ENCODE results near the gene CREB3L4.

GRCh38 chr1:154019269-154019668 is 51.6 kb downstream of the CREB3L4 start:
- no peak for TF ChIP-seq SMC3 (IDR thresholded peaks at IDR 0.05; ENCODE audit: low read depth, low read length)
- TF ChIP-seq CTCF (conservative IDR thresholded peaks at IDR 0.05; ENCODE audit: low read depth, low read length) = no peak
- TF ChIP-seq POLR2A (IDR thresholded peaks at IDR 0.05; ENCODE audit: low read depth, low read length) = no peak
- TF ChIP-seq, protein P1, sequence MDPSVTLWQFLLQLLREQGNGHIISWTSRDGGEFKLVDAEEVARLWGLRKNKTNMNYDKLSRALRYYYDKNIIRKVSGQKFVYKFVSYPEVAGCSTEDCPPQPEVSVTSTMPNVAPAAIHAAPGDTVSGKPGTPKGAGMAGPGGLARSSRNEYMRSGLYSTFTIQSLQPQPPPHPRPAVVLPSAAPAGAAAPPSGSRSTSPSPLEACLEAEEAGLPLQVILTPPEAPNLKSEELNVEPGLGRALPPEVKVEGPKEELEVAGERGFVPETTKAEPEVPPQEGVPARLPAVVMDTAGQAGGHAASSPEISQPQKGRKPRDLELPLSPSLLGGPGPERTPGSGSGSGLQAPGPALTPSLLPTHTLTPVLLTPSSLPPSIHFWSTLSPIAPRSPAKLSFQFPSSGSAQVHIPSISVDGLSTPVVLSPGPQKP (IDR thresholded peaks at IDR 0.05; ENCODE audit: borderline replicate concordance, low read depth, low read length) = no peak
- TF ChIP-seq NFE2L2 (IDR thresholded peaks at IDR 0.05; ENCODE audit: low read depth, low read length) = no peak
- TF ChIP-seq BHLHE40 (IDR thresholded peaks at IDR 0.05; ENCODE audit: low read depth, low read length) = no peak
- TF ChIP-seq CEBPB (IDR thresholded peaks at IDR 0.05; ENCODE audit: low read depth, low read length) = no peak
- no peak for TF ChIP-seq RFX5 (IDR thresholded peaks at IDR 0.05; ENCODE audit: low read depth, low read length)
- TF ChIP-seq MXI1 (IDR thresholded peaks at IDR 0.05; ENCODE audit: borderline replicate concordance, low read depth, low read length) = no peak
- no peak for TF ChIP-seq MAFK (IDR thresholded peaks at IDR 0.05; ENCODE audit: low read depth, low read length)
- no peak for TF ChIP-seq RAD21 (IDR thresholded peaks at IDR 0.05; ENCODE audit: low read length)
- TF ChIP-seq CHD1 (IDR thresholded peaks at IDR 0.05; ENCODE audit: low read depth, low read length) = no peak
- TF ChIP-seq, protein P2, sequence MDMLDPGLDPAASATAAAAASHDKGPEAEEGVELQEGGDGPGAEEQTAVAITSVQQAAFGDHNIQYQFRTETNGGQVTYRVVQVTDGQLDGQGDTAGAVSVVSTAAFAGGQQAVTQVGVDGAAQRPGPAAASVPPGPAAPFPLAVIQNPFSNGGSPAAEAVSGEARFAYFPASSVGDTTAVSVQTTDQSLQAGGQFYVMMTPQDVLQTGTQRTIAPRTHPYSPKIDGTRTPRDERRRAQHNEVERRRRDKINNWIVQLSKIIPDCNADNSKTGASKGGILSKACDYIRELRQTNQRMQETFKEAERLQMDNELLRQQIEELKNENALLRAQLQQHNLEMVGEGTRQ (IDR thresholded peaks at IDR 0.05; ENCODE audit: low read depth, low read length) = no peak
- TF ChIP-seq FOS (IDR thresholded peaks at IDR 0.05; ENCODE audit: low read depth, low read length) = no peak
